ENCODE measurements around the gene ELP2. TPM values are rescaled to one million over a fixed set of nuclear protein-coding genes. Genes with fewer than 3 reads are reported as not detected.

The ELP2 gene
- total RNA-seq, 2 donors from 2014 or later, result 78.3 to 95.8 TPM

DNA sequence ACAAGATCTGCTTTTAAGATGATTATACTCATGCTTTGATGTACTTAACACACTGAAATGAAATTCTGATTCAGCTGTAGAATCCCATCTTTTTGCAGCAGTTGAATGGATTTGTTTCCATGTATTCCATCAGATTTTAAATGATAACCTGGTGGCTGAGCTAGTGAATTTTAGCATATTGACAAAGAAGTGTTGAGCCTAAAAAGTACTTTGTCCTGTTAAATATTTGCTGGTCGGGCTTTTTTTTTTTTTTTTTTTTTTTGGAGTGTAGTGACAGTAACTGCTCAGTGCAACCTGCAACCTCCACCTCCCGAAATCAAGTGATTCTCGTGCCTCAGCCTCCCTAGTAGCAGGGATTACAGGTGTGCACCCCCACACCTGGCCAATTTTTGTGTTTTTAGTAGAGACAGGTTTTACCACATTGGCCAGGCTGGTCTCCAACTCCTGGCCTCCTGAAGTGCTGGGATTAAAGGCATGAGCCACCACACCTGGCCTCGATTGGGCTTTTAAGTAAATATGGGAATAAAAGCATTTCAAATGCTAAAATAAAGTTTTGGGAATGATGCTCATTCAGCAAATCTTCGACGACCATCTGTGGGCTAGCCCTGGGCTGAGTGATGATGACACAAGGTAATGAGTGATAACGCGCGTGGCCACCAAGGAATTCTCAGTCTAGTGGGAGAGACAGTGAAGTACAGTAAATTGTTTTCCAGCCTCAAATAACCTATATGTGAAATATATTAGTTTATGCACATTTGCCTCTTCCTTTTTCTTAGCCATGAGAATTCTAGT lies 2.2 kb downstream of the ELP2 start:
- Mint-ChIP-seq H3K4me1 (peaks cover 31% of the 10 kb centered on the region), H3K27me3 (no peaks in the 10 kb centered on the region), H3K9me3 (no peaks in the 10 kb centered on the region), H3K36me3 (ENCODE audit: low read depth) (peaks cover 63% of the 10 kb centered on the region), H3K27ac (peak overlapping the region; percentile 0), H3K4me3 (peak overlapping the region; percentile 90)
- no peak for ATAC-seq (replicated peaks)

DNA sequence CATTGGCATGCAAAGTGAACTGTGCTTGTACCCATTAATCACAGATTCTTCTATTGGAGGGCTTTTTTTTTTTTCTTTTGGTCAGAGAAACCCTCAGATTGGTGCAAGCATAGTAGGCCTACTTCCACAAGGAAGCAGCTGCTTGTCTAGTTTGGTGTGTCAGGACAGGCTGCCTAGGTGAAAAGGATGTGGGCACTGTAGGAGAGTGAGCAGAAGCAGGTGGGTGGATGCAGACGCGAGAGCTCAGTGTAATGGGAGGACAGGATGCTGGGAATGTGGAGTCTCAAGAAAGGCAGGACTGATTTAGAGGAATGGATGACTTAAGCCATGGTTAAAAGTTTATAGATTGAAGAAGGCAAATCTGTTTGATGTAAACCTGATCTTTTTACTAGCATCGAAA lies 3.1 kb downstream of the ELP2 start:
- H3K27me3 Mint-ChIP-seq, result no peaks in the 10 kb centered on the region
- H3K36me3 Mint-ChIP-seq (ENCODE audit: low read depth), result peaks cover 71% of the 10 kb centered on the region
- peaks cover 25% of the 10 kb centered on the region for H3K4me1 Mint-ChIP-seq
- ATAC-seq (replicated peaks), result no peak
- H3K4me3 Mint-ChIP-seq, result peak overlapping the region; percentile 90
- H3K9me3 Mint-ChIP-seq, result no peaks in the 10 kb centered on the region
- H3K27ac Mint-ChIP-seq, result peak overlapping the region; percentile 0

DNA sequence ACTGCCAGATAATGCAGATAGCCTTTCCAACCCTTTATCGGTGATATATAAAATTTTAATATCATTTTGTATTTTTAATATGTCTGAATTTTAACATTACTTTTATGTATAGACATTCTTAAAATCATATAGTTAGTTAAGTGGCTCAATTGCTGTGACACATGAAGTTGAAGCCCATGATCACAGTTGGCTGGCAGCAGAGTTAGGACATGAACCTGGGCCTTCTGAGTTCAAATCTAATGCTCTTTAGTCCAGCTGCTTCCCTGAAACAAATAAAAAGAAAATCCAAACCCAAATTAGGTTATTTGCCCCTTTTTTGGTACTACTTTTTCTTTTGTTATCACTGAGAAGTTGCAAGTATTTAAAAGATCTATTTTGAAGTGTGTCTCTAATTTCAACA lies 5.6 kb downstream of the ELP2 start:
- no peak for ATAC-seq (replicated peaks)
- Mint-ChIP-seq H3K9me3 (no peaks in the 10 kb centered on the region), H3K27me3 (no peaks in the 10 kb centered on the region), H3K36me3 (ENCODE audit: low read depth) (peaks cover 88% of the 10 kb centered on the region), H3K27ac (no peak overlapping the region), H3K4me3 (no peak overlapping the region), H3K4me1 (peaks cover 20% of the 10 kb centered on the region)

DNA sequence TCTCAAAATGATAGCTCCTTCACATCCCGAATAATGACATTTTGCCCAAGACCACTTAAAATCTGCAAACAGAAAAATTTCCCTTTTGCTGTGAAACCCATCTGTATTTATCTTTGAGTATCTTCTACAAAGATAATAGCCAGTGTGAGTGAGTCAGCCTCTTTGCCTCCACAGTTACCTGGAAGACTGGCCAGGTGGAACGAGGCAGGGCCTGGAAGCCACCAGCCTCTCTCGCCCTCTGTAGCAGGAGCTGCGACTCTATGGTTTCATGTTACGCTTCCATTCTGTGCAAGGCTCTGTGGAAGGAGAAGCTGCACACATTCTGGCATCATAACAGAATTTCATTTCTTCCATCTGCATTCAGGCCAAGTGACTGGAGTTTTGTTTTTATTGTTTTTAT lies 9.5 kb downstream of the ELP2 start:
- Mint-ChIP-seq H3K4me1 (no peaks in the 10 kb centered on the region), H3K9me3 (no peaks in the 10 kb centered on the region), H3K27ac (no peak overlapping the region), H3K36me3 (ENCODE audit: low read depth) (peaks cover 99% of the 10 kb centered on the region), H3K27me3 (no peaks in the 10 kb centered on the region), H3K4me3 (no peak overlapping the region)
- no peak for ATAC-seq (replicated peaks)

DNA sequence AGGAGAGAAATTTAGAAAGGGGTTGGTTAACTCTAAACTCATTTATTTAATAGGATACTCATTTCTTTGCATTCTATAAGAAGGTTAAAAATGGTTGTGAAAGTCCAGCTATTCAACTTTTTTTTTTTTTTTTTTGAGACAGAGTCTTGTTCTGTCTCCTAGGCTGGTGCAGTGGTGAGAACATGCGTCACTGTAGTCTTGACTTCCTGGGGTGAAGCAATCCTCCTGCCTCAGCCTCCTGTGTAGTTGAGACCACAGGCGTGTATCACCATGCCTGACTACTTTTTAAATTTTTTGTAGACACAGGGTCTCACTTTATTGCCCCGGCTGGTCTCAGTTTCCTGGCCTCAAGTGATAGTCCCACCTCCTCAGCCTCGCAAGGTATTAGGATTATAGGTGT lies 11.9 kb downstream of the ELP2 start:
- Mint-ChIP-seq H3K4me3 (no peak overlapping the region), H3K9me3 (no peaks in the 10 kb centered on the region), H3K27me3 (no peaks in the 10 kb centered on the region), H3K27ac (no peak overlapping the region), H3K4me1 (no peaks in the 10 kb centered on the region), H3K36me3 (ENCODE audit: low read depth) (peaks cover 99% of the 10 kb centered on the region)
- peak; percentile 54 for ATAC-seq (replicated peaks)

DNA sequence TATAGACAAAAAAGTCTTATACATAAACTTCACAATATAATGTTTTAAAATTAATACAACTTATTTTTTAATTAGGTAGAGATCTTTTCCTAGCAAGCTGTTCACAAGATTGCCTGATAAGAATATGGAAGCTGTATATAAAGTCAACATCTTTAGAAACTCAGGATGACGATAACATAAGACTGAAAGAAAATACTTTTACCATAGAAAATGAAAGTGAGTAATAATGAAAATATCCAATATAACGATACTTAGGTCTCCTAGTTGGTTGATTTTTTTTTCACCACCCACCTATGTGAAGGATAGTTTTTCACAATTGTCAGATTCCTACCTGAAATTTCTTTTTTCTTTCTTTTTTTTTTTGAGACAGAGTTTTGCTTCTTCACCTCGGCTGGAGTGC lies 13.1 kb downstream of the ELP2 start:
- H3K36me3 Mint-ChIP-seq (ENCODE audit: low read depth), result peaks cover 99% of the 10 kb centered on the region
- H3K27ac Mint-ChIP-seq, result no peak overlapping the region
- peak; percentile 77 for ATAC-seq (replicated peaks)
- H3K27me3 Mint-ChIP-seq, result no peaks in the 10 kb centered on the region
- H3K4me1 Mint-ChIP-seq, result no peaks in the 10 kb centered on the region
- no peak overlapping the region for H3K4me3 Mint-ChIP-seq
- H3K9me3 Mint-ChIP-seq, result no peaks in the 10 kb centered on the region

DNA sequence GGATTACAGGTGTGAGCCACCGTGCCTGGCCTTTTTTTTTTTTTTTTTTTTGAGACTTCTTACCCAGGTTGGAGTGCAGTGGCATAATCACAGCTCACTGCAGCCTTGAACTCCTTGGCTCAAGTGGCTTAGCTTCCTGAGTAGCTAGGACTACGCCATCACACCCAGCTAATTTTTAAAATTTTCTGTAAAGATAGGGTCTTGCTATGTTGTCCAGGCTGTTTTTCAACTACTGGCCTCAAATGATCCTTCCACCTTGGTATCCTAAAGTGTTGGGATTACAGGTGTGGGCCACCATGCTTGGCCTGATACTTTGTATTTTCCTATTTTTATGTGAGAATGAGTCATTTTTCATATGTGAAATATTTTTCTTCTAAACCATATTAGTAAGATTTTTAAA lies 13.7 kb downstream of the ELP2 start:
- no peaks in the 10 kb centered on the region for H3K4me1 Mint-ChIP-seq
- H3K9me3 Mint-ChIP-seq, result no peaks in the 10 kb centered on the region
- H3K27ac Mint-ChIP-seq, result no peak overlapping the region
- ATAC-seq (replicated peaks), result no peak
- no peaks in the 10 kb centered on the region for H3K27me3 Mint-ChIP-seq
- peaks cover 99% of the 10 kb centered on the region for H3K36me3 Mint-ChIP-seq (ENCODE audit: low read depth)
- H3K4me3 Mint-ChIP-seq, result no peak overlapping the region

DNA sequence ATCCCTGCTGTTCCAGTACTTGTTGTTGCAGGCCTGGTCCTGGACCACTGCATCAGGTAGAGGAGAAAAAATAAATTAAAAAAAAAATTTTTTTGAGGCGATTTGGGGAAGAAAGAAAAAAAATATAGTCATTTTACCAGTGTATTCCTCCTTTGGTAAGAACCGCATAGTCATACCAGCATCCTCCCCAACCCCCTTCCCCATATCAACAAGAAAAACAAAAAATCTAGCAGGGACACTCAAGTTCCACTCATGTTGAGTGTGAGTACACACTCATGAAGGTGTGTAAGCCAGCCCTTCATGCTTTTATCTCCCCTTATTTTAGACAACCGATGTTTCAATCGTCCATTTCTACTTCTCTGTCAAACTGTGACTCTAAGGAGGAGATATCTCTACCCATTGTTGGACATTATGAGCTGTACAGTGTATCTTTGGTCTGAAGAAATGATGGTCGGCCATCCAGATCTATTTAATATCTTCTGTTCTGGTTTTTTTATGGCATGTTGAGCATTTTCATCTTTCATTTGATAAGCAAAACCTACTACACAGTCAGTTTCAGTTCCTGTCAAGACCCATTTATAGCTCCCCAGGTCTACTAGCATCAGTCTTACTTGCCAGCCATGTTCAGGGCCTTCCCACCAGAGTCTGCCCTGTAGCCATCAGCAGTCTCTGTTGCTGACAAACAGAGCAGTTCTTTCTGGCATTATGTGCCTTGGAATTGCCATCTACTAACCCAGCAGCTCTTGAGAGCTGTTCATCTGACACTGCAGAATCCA lies 20.0 kb downstream of the ELP2 start:
- no peaks in the 10 kb centered on the region for H3K4me1 Mint-ChIP-seq
- H3K4me3 Mint-ChIP-seq, result no peak overlapping the region
- no peaks in the 10 kb centered on the region for H3K9me3 Mint-ChIP-seq
- no peaks in the 10 kb centered on the region for H3K27me3 Mint-ChIP-seq
- H3K36me3 Mint-ChIP-seq (ENCODE audit: low read depth), result peaks cover 100% of the 10 kb centered on the region
- ATAC-seq (replicated peaks), result no peak
- peak overlapping the region; percentile 34 for H3K27ac Mint-ChIP-seq

DNA sequence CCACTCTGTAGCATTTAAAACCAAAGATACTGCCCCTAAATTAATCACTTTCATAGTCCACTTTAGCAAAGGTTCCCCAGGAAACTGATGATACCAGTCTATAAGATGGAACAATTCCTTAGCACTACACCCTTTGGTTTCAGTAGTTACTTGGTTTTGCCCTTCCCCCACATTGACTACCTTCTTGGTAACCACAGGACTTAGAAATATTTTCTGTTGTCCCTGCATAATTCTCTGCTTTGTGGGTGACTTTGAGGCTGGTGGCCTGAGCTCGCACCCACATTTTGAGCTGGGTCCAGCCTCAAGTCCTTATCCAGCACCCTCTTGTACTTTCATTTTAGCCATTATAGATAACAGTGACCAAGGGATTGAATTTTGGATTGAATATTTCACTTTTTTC lies 23.1 kb downstream of the ELP2 start:
- Mint-ChIP-seq H3K9me3 (no peaks in the 10 kb centered on the region), H3K27me3 (no peaks in the 10 kb centered on the region), H3K4me1 (peaks cover 11% of the 10 kb centered on the region), H3K4me3 (no peak overlapping the region), H3K36me3 (ENCODE audit: low read depth) (peaks cover 100% of the 10 kb centered on the region), H3K27ac (peak overlapping the region; percentile 7)
- no peak for ATAC-seq (replicated peaks)

DNA sequence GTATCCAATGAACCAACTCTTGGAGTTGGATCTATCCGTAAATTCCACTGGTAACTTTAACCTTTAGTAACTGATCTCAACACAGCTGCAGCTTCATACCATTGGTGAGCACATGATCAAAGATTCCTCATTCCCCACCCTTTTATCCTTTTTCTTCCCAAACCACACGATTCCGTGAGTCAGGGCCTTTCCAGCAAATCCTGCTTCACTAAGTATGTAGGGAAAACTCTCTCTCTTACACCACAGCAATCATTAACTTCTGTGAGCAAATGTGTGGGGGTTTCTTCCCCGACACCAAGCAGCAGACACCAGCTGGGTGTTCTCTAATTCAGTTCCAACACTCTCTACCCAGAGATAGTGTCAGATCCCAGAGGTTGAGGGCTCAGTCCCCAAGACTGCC lies 23.5 kb downstream of the ELP2 start:
- Mint-ChIP-seq H3K27me3 (no peaks in the 10 kb centered on the region), H3K9me3 (no peaks in the 10 kb centered on the region), H3K27ac (peak overlapping the region; percentile 7), H3K4me1 (peaks cover 15% of the 10 kb centered on the region), H3K4me3 (no peak overlapping the region), H3K36me3 (ENCODE audit: low read depth) (peaks cover 100% of the 10 kb centered on the region)
- ATAC-seq (replicated peaks), result no peak

DNA sequence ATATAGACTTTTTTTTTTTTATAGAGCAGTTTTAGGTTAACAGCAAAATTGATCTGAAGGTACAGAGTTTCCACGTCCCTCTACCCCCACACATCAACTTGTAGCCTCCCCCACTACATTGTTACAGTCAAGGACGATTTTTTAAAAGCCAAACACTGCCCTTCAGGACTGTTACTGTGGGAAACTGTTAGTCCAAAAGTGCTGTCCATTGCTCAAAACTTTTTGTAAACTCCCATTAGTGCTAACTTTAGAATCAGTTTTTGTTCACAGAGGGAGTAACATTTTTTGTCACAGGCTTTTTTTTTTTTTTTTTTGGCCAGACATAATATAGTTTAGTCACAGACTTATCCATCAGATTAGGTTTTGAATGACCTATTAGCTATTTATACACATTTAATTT lies 24.1 kb downstream of the ELP2 start:
- no peaks in the 10 kb centered on the region for H3K27me3 Mint-ChIP-seq
- ATAC-seq (replicated peaks), result no peak
- peaks cover 100% of the 10 kb centered on the region for H3K36me3 Mint-ChIP-seq (ENCODE audit: low read depth)
- no peak overlapping the region for H3K27ac Mint-ChIP-seq
- H3K9me3 Mint-ChIP-seq, result no peaks in the 10 kb centered on the region
- peaks cover 19% of the 10 kb centered on the region for H3K4me1 Mint-ChIP-seq
- no peak overlapping the region for H3K4me3 Mint-ChIP-seq

DNA sequence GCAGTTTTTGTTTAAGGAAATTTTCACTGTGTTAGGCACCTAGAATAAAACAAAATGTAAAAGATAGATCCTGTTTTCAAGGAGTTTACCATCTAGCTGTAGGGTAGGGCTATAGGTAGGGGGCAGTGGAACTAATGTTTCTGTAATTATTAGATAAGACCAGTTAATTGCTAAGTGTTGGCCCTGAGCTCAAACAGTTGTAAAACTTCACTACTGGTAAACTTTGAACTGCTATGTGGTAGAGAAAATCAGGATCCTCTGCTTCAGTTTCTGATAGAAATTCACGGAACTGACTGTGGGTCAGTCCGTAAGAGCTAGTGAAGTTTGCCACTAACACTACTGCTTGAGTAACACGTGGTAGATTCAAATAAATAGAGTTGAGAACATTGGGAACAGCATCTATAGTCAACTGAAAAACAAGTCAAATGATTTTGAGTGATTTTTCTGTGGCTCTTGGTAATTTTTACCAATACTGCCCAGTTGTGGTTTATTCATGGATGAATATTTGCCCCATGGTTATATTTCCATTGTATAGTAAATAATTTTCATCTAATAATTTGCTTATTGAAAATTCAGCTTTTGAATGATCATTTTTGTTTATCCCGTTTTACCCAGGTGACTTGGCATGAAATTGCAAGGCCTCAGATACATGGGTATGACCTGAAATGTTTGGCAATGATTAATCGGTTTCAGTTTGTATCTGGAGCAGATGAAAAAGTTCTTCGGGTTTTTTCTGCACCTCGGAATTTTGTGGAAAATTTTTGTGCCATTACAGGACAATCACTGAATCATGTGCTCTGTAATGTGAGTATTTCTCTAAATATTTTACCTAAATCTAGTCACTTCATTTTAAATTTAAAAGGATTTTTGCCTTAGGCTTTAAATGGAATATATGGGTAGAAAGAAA lies 26.4 kb downstream of the ELP2 start:
- H3K27ac Mint-ChIP-seq, result peak overlapping the region; percentile 35
- no peaks in the 10 kb centered on the region for H3K27me3 Mint-ChIP-seq
- H3K4me3 Mint-ChIP-seq, result no peak overlapping the region
- H3K36me3 Mint-ChIP-seq (ENCODE audit: low read depth), result peaks cover 100% of the 10 kb centered on the region
- no peak for ATAC-seq (replicated peaks)
- H3K9me3 Mint-ChIP-seq, result no peaks in the 10 kb centered on the region
- H3K4me1 Mint-ChIP-seq, result peaks cover 34% of the 10 kb centered on the region

DNA sequence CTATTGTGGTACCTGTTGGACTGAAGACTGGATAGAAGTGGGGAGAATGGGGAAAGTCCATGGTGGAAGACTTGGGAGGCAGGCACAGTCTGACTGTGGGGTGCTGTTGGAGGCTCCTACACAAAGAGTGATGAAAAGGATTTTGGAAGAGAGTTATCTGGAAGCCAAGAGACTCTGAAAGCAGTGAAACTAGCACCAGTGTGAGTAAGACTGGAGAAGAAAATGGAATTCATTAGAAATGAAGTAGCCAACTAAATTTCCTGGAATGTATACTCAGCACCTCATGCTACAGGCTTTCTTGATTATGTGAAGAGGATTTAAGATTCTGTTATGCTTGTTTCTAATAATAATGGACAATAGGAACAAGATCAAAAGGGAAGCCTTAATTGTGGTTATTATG lies 27.7 kb downstream of the ELP2 start:
- no peaks in the 10 kb centered on the region for H3K9me3 Mint-ChIP-seq
- peak overlapping the region; percentile 35 for H3K27ac Mint-ChIP-seq
- H3K36me3 Mint-ChIP-seq (ENCODE audit: low read depth), result peaks cover 100% of the 10 kb centered on the region
- H3K4me1 Mint-ChIP-seq, result peaks cover 36% of the 10 kb centered on the region
- H3K27me3 Mint-ChIP-seq, result no peaks in the 10 kb centered on the region
- H3K4me3 Mint-ChIP-seq, result no peak overlapping the region
- no peak for ATAC-seq (replicated peaks)

DNA sequence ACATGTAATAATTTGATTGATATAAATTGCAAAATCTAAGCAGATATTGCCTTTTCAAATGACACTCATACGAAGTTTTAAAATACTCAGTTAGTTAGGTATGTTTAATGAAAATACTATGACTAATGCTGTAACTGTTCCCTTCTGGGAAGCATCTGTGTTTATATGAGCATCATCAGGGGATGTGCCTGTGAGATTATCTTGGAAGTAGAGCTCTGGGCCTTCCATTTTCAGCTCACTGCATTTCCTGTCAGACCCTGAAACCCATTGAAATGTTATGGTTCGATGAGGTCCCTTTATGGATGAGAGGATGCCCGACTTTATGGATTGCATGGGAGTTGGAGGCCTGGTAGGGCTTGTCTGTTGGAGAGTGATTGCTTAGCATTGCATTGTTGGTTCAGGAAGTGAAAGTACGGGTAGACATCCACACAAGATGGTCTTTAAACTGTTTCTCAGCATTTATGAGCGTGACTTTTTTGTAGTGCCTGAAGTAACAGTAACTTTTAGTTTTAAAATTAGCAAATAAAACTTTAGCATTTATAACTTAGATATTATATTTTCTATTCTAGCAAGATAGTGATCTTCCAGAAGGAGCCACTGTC lies 28.7 kb downstream of the ELP2 start:
- peaks cover 100% of the 10 kb centered on the region for H3K36me3 Mint-ChIP-seq (ENCODE audit: low read depth)
- no peak for ATAC-seq (replicated peaks)
- no peak overlapping the region for H3K4me3 Mint-ChIP-seq
- H3K27ac Mint-ChIP-seq, result peak overlapping the region; percentile 35
- no peaks in the 10 kb centered on the region for H3K27me3 Mint-ChIP-seq
- peaks cover 36% of the 10 kb centered on the region for H3K4me1 Mint-ChIP-seq
- H3K9me3 Mint-ChIP-seq, result no peaks in the 10 kb centered on the region
